A673 (cell line): ENCODE data around the gene ZDHHC4. TPM values are rescaled to one million over a fixed set of nuclear protein-coding genes. Genes with fewer than 3 reads are reported as not detected.

Experiments
- BruUV-seq: library from RNA; stranded (reverse); fragments of 400-500 nt; replicated peaks from 2 replicates; lab custom pipeline; 2021; lab: Mats Ljungman, UMichigan
- CTCF ChIA-PET: fragments of 300-600 bp; sonication (Branson Sonifier 250); formaldehyde crosslinking; loops from one replicate; lab custom pipeline; 2022; ENCODE audit warnings: antibody characterized with exemption; lab: Charles Lee
- POLR2A ChIA-PET: fragments of 300-600 bp; sonication (Branson Sonifier 250); formaldehyde crosslinking; loops from one replicate; lab custom pipeline; 2022; ENCODE audit warnings: antibody characterized with exemption; ENCODE audit not compliant: low non-redundant PET; lab: Charles Lee
- DNase-seq: peaks from one replicate; pipeline ENCODE4 v3.0.0-alpha.2; 2015; ENCODE audit warnings: low spot score
- H3K27ac ChIP-seq: fragments of 200-600 bp; sonication (generic); 2 replicates; pipeline ENCODE4 v1.5.1; 2016; ENCODE audit warnings: mixed run types, low read depth, mild to moderate bottlenecking, mixed read lengths, antibody characterized with exemption, low read length; ENCODE audit not compliant: poor library complexity, severe bottlenecking
- H3K27me3 ChIP-seq: fragments of 200-600 bp; sonication (generic); replicated peaks from 2 replicates; pipeline ENCODE4 v1.6.1; 2017; ENCODE audit warnings: mixed run types, low read depth, mild to moderate bottlenecking, mixed read lengths, antibody characterized with exemption, low read length; ENCODE audit not compliant: insufficient read depth, poor library complexity
- H3K36me3 ChIP-seq: fragments of 200-600 bp; sonication (generic); 2 replicates; pipeline ENCODE4 v1.6.1; 2016; ENCODE audit warnings: mixed run types, mild to moderate bottlenecking, mixed read lengths, antibody characterized with exemption, low read length; ENCODE audit not compliant: insufficient read depth, poor library complexity, severe bottlenecking
- H3K4me1 ChIP-seq: fragments of 200-600 bp; sonication (generic); 2 replicates; pipeline ENCODE4 v1.6.1; 2017; ENCODE audit warnings: mixed run types, mild to moderate bottlenecking, mixed read lengths, antibody characterized with exemption, low read length; ENCODE audit not compliant: insufficient read depth, poor library complexity, severe bottlenecking
- H3K4me3 ChIP-seq: fragments of 200-600 bp; sonication (generic); 2 replicates; pipeline ENCODE4 v1.5.1; 2016; ENCODE audit warnings: low read depth, mixed run types, mild to moderate bottlenecking, mixed read lengths, low read length; ENCODE audit not compliant: poor library complexity, severe bottlenecking
- H3K9me3 ChIP-seq: fragments of 200-600 bp; sonication (generic); 2 replicates; pipeline ENCODE4 v1.6.1; 2016; ENCODE audit warnings: mixed run types, low read depth, mild to moderate bottlenecking, mixed read lengths, antibody characterized with exemption, low read length; ENCODE audit not compliant: poor library complexity, severe bottlenecking
- CTCF ChIP-seq: fragments of 300-800, 200-600 bp; sonication (generic); conservative IDR thresholded peaks from 2 replicates; pipeline ENCODE4 v1.5.1; 2017; ENCODE audit warnings: low read depth, mild to moderate bottlenecking, antibody characterized with exemption, low read length, moderate library complexity, mixed read lengths
- EZH2 ChIP-seq: fragments of 200-600 bp; sonication (generic); IDR thresholded peaks from 2 replicates; pipeline ENCODE4 v1.6.1; 2017; ENCODE audit warnings: borderline replicate concordance, low read depth, mild to moderate bottlenecking, mixed read lengths, antibody characterized with exemption, low read length; ENCODE audit not compliant: poor library complexity, severe bottlenecking
- intact Hi-C: fragments of 100-400 bp; cut with micrococcal nuclease; formaldehyde crosslinking; loops from one replicate; pipeline ENCODE4 v1.10.0; 2022; ENCODE audit not compliant: unreplicated experiment
- total RNA-seq: library from RNA; stranded (reverse); gene quantifications from 2 replicates; pipeline ENCODE4 v1.2.3, GENCODE V29; 2021

ZDHHC4 gene
- total RNA-seq, 1 experiment from 2014 or later, result 72.4 TPM

GRCh38 chr7:6600093-6600492, 22.8 kb downstream of the ZDHHC4 start:
- Histone ChIP-seq H3K4me3 (no peak overlapping the region), H3K9me3 (no peaks in the 10 kb centered on the region), H3K4me1 (no peaks in the 10 kb centered on the region), H3K27me3 (no peaks in the 10 kb centered on the region), H3K27ac (no peak overlapping the region), H3K36me3 (peaks cover 55% of the 10 kb centered on the region)
- no peak for TF ChIP-seq EZH2
- no peak for TF ChIP-seq CTCF
- no TSS peak for BruUV-seq
- ChIA-PET POLR2A (no interaction called here), CTCF (interaction anchor here (0.7 kb wide), 1 partner anchor 10 kb away, joined by 3 read pairs; no protein-coding TSS in a partner anchor)
- intact Hi-C loops, result no loop called here
- DNase-seq, result no peak

GRCh38 chr7:6604458-6604857, 27.2 kb downstream of the ZDHHC4 start:
- ChIA-PET CTCF (no interaction called here), POLR2A (no interaction called here)
- BruUV-seq, result no TSS peak
- no peak overlapping the region for H3K4me3 ChIP-seq
- H3K27ac ChIP-seq, result no peak overlapping the region
- H3K9me3 ChIP-seq, result no peaks in the 10 kb centered on the region
- H3K27me3 ChIP-seq, result no peaks in the 10 kb centered on the region
- intact Hi-C loops, result no loop called here
- no peaks in the 10 kb centered on the region for H3K4me1 ChIP-seq
- no peak for TF ChIP-seq CTCF
- TF ChIP-seq EZH2, result no peak
- no peak for DNase-seq
- H3K36me3 ChIP-seq, result peaks cover 26% of the 10 kb centered on the region

- H3K4me3 ChIP-seq, result no peak overlapping the region
- ChIA-PET POLR2A (no interaction called here), CTCF (no interaction called here)
- H3K9me3 ChIP-seq, result no peaks in the 10 kb centered on the region
- BruUV-seq, result no TSS peak
- TF ChIP-seq EZH2, result no peak
- TF ChIP-seq CTCF, result no peak
- DNase-seq, result no peak
- no peak overlapping the region for H3K27ac ChIP-seq
- no peaks in the 10 kb centered on the region for H3K4me1 ChIP-seq
- H3K36me3 ChIP-seq, result peaks cover 14% of the 10 kb centered on the region
- no peaks in the 10 kb centered on the region for H3K27me3 ChIP-seq
- intact Hi-C loops, result no loop called here
Measured at GRCh38 chr7:6606866-6607583, 29.8 kb downstream of the ZDHHC4 start.
